Measurements from ENCODE around the gene SVOP.

- TF ChIP-seq CTCF (conservative IDR thresholded peaks at IDR 0.05 in 1 of 2, IDR thresholded peaks at IDR 0.05 in 1 of 2; ENCODE audit: low read depth in 1 of 2, low read length in 2 of 2) = no peak
- TF ChIP-seq EZH2 (IDR thresholded peaks at IDR 0.05; ENCODE audit: low read length, missing control alignments) = no peak
Observed at GRCh38 chr12:109065853-109066193, 45.0 kb upstream of the SVOP start.
